ENCODE results near the gene VSTM2L. TPM values are rescaled to one million over a fixed set of nuclear protein-coding genes. Genes with fewer than 3 reads are reported as not detected.

The VSTM2L gene
- total and polyA plus RNA-seq, 2 of the 4 experiments (the other 2 are of a cell fraction), result 0.18 to 0.19 TPM

DNA sequence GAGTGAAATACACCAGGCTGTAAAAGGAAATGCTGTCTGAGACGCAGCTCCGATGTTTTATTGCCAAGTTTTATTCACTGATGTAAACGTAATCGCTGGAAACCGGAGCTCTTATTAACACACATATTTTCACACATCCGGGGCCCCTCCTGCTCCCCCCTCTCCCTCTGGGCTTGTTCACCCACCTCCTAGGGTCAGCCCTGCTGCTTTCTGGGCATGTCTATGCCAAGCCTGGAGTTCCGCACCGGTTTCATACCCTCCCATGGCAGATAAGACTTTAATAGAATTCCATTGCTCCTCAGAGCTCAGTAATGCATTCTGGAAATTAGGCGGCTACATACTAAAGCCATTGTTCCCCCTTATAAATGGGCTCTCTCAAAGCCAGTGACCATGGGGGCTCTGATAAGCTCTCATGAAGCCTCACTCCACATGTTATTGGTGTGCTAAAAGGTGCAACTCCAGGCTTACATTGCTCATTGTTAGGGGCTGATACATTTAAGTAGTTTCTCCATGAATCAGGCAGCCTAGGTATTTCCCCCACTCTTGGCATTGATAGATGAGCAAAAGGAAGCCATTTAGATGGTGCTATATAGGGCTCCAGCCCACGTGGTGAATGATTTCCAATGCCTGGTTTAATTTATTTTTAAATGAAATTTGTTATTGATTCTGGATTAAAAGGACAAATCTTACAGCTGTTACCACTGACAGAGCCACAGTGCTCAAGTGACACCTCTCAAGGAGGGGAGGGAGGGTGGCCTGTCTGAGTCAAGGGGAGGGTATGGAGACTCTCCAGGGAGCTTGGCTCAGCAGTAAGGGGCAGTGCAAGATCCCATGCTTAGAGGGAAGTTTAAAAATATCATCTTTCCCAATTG is 4.5 kb upstream of the VSTM2L start:
- CTCF ChIA-PET, result interaction anchor here (0.6 kb wide), 1 partner anchor 103 kb away, joined by 3 read pairs; no protein-coding TSS in a partner anchor
- Histone ChIP-seq H2BK15ac (ENCODE audit: low read depth, low read length) (no peak overlapping the region), H4K8ac (ENCODE audit: low read depth in 2 of 2, low read length in 2 of 2) (no peak overlapping the region), H4K5ac (ENCODE audit: low read depth, low read length) (no peak overlapping the region), H3K9ac (ENCODE audit: low read depth, low read length) (no peak overlapping the region), H4K20me1 (ENCODE audit: insufficient read depth, low read length) (peaks cover 11% of the 10 kb centered on the region), H3K79me1 (ENCODE audit: low read depth in 1 of 2, low read length in 2 of 2) (no peaks in the 10 kb centered on the region), H3K4me1 (ENCODE audit: control insufficient read depth, insufficient read depth, low read length) (no peaks in the 10 kb centered on the region), H3K56ac (ENCODE audit: extremely low read depth, insufficient read depth, low read length) (no peak overlapping the region), H4K91ac (ENCODE audit: insufficient read depth, low read depth, low read length) (no peak overlapping the region), H2BK20ac (ENCODE audit: low read depth, low read length) (no peak overlapping the region), H3K36me3 (ENCODE audit: control insufficient read depth, insufficient read depth, low read length) (no peaks in the 10 kb centered on the region), H2AK9ac (replicated peaks; ENCODE audit: low read depth, low read length, poor library complexity) (no peak overlapping the region), H2BK5ac (ENCODE audit: low read depth, low read length, poor library complexity, severe bottlenecking) (no peak overlapping the region), H3K4me3 (ENCODE audit: insufficient read depth, low read depth, low read length) (no peak overlapping the region), H3K18ac (ENCODE audit: low read depth, low read length) (no peak overlapping the region), H2AFZ (replicated peaks; ENCODE audit: low read length, poor library complexity) (no peak overlapping the region), H3K27ac (ENCODE audit: insufficient read depth, low read length) (no peak overlapping the region), H3K4me2 (ENCODE audit: low read depth, low read length) (no peak overlapping the region), H3K23ac (ENCODE audit: low read depth, low read length) (no peak overlapping the region), H3K14ac (replicated peaks; ENCODE audit: low read depth, low read length) (no peak overlapping the region), H3K9me3 (ENCODE audit: control insufficient read depth, insufficient read depth, low read length) (no peaks in the 10 kb centered on the region), H2BK120ac (ENCODE audit: low read depth, low read length) (no peak overlapping the region), H3K27me3 (ENCODE audit: control insufficient read depth, insufficient read depth, low read length) (peaks cover 55% of the 10 kb centered on the region), H3K4ac (ENCODE audit: low read depth, low read length) (no peak overlapping the region), H2AK5ac (ENCODE audit: low read depth, low read length) (no peak overlapping the region), H3K9me1 (ENCODE audit: insufficient read depth, low read length) (no peaks in the 10 kb centered on the region)
- POLR2A ChIA-PET (ENCODE audit: unreplicated experiment), result no interaction called here
- in situ Hi-C loops (cut with MboI; ENCODE audit: low sequenced_read_pairs), result no loop called here
- intact Hi-C loops (cut with micrococcal nuclease), result no loop called here
- WGBS, 2 experiments (ENCODE audit: extremely low coverage in 2 of 2, insufficient read length in 1 of 2), result 13% methylated on average over 2 of the region's 10 CpGs; no CpG with 5 or more reads in 1 of the 2 experiments
- DNase-seq, result peak; percentile 3
- TF ChIP-seq RCOR1 (IDR thresholded peaks at IDR 0.05; ENCODE audit: insufficient replicate concordance, low read length), result no peak
- dilution Hi-C loops (cut with HindIII; ENCODE audit: low sequenced_read_pairs, unreplicated experiment), result no loop called here
- BruUV-seq (replicated peaks), result no TSS peak
- ATAC-seq (ENCODE audit: low read depth), result no peak
